Lower lobe of right lung (tissue), 2 donors: ENCODE data around the gene FBXL5. TPM values are rescaled to one million over a fixed set of nuclear protein-coding genes. Genes with fewer than 3 reads are reported as not detected.

Experiments
- ATAC-seq, 2 donors: fragments of 200-7000 bp; cut with Tn5 transposase; one replicate each; pipeline ENCODE4 v1.9.1; 2020 to 2022; ENCODE audit warnings: mild to moderate bottlenecking in 2 of 2, moderate library complexity in 2 of 2
- DNase-seq: peaks from one replicate; pipeline ENCODE4 v3.0.0-alpha.2; 2020
- H3K27ac ChIP-seq: fragments of 200-600 bp; one replicate; pipeline ENCODE4 v1.8.0; 2022
- H3K27me3 ChIP-seq: fragments of 200-600 bp; one replicate; pipeline ENCODE4 v1.8.0; 2022; ENCODE audit warnings: low read depth
- H3K36me3 ChIP-seq: fragments of 200-600 bp; one replicate; pipeline ENCODE4 v1.8.0; 2022; ENCODE audit warnings: mild to moderate bottlenecking
- H3K4me1 ChIP-seq: fragments of 200-600 bp; one replicate; pipeline ENCODE4 v1.8.0; 2022
- H3K4me3 ChIP-seq: fragments of 200-600 bp; one replicate; pipeline ENCODE4 v1.8.0; 2022; ENCODE audit warnings: mild to moderate bottlenecking
- H3K9me3 ChIP-seq: fragments of 200-600 bp; one replicate; pipeline ENCODE4 v1.8.0; 2022
- CTCF ChIP-seq: fragments of 200-600 bp; IDR thresholded peaks from one replicate; pipeline ENCODE4 v1.8.0; 2022; ENCODE audit warnings: antibody characterized with exemption, mild to moderate bottlenecking
- intact Hi-C: fragments of 100-400 bp; cut with DNase I; formaldehyde crosslinking; loops from one replicate; pipeline ENCODE4 v1.11.0; 2022
- total RNA-seq: library from RNA; stranded (reverse); fragmentation: NEBNext Ultra II Directional; extraction: Animal tissue kit (Norgen Biotek cat#: 25700); gene quantifications from one replicate; pipeline ENCODE4 v1.2.1, GENCODE V29; 2021
- donor health status: DM: no; HTN: yes; CAD: no; lungs with severe emphysema.

FBXL5 gene
- total RNA-seq, 1 donor from 2014 or later = 113 TPM

GRCh38 chr4:15676039-15676438, 20.9 kb upstream of the FBXL5 start:
- Histone ChIP-seq H3K27ac (no peak overlapping the region), H3K4me1 (peaks cover 1% of the 10 kb centered on the region), H3K4me3 (no peak overlapping the region), H3K36me3 (no peaks in the 10 kb centered on the region), H3K9me3 (no peaks in the 10 kb centered on the region), H3K27me3 (no peaks in the 10 kb centered on the region)
- TF ChIP-seq CTCF = no peak
- DNase-seq (no peak), ATAC-seq (no peak)
- intact Hi-C loops = no loop called here

GRCh38 chr4:15675356-15675755, 20.2 kb upstream of the FBXL5 start:
- no peak overlapping the region for H3K27ac ChIP-seq
- H3K4me1 ChIP-seq = no peaks in the 10 kb centered on the region
- no peak for ATAC-seq
- H3K36me3 ChIP-seq = no peaks in the 10 kb centered on the region
- H3K4me3 ChIP-seq = no peak overlapping the region
- H3K27me3 ChIP-seq = no peaks in the 10 kb centered on the region
- no peaks in the 10 kb centered on the region for H3K9me3 ChIP-seq
- intact Hi-C loops = no loop called here
- no peak for DNase-seq
- TF ChIP-seq CTCF = no peak

GRCh38 chr4:15674926-15675325, 19.8 kb upstream of the FBXL5 start:
- ATAC-seq = no peak
- H3K4me1 ChIP-seq = no peaks in the 10 kb centered on the region
- no peaks in the 10 kb centered on the region for H3K27me3 ChIP-seq
- H3K27ac ChIP-seq = no peak overlapping the region
- H3K36me3 ChIP-seq = no peaks in the 10 kb centered on the region
- no peaks in the 10 kb centered on the region for H3K9me3 ChIP-seq
- DNase-seq = no peak
- intact Hi-C loops = no loop called here
- H3K4me3 ChIP-seq = no peak overlapping the region
- TF ChIP-seq CTCF = no peak

GRCh38 chr4:15674046-15674445, 18.9 kb upstream of the FBXL5 start:
- Histone ChIP-seq H3K9me3 (no peaks in the 10 kb centered on the region), H3K4me1 (no peaks in the 10 kb centered on the region), H3K4me3 (no peak overlapping the region), H3K27me3 (no peaks in the 10 kb centered on the region), H3K27ac (no peak overlapping the region), H3K36me3 (no peaks in the 10 kb centered on the region)
- DNase-seq (no peak), ATAC-seq (no peak)
- no peak for TF ChIP-seq CTCF
- intact Hi-C loops = no loop called here

GRCh38 chr4:15673337-15673736, 18.2 kb upstream of the FBXL5 start:
- no peaks in the 10 kb centered on the region for H3K4me1 ChIP-seq
- no peak overlapping the region for H3K4me3 ChIP-seq
- ATAC-seq = no peak
- H3K9me3 ChIP-seq = no peaks in the 10 kb centered on the region
- TF ChIP-seq CTCF = no peak
- intact Hi-C loops = no loop called here
- DNase-seq = no peak
- no peaks in the 10 kb centered on the region for H3K27me3 ChIP-seq
- no peaks in the 10 kb centered on the region for H3K36me3 ChIP-seq
- H3K27ac ChIP-seq = no peak overlapping the region

GRCh38 chr4:15672101-15672500, 16.9 kb upstream of the FBXL5 start:
- no peak for DNase-seq
- H3K36me3 ChIP-seq = no peaks in the 10 kb centered on the region
- H3K9me3 ChIP-seq = no peaks in the 10 kb centered on the region
- no peak overlapping the region for H3K27ac ChIP-seq
- H3K4me1 ChIP-seq = no peaks in the 10 kb centered on the region
- intact Hi-C loops = no loop called here
- H3K4me3 ChIP-seq = no peak overlapping the region
- no peak for ATAC-seq
- no peak for TF ChIP-seq CTCF
- no peaks in the 10 kb centered on the region for H3K27me3 ChIP-seq
